ENCODE results near the gene FIS1.
A peak's percentile ranks its signal among the peaks of the same experiment; 100 is the strongest.

Gene FIS1

GRCh38 chr7:101237206-101238067, 7.4 kb downstream of the FIS1 start, which contains the start of gene CLDN15:
Gene CLDN15, minus strand, starts transcription at chr7:101237802. Its CDS starts 221 bp downstream, at chr7:101237581.
- no peak for DNase-seq (ENCODE audit: low read depth, low spot score)
- no peak within 1 kb of the TSS for H3K4me3 ChIP-seq (ENCODE audit: low read length)

- DNase-seq (ENCODE audit: low read depth, low spot score), result no peak
- H3K4me3 ChIP-seq (ENCODE audit: low read length), result no peak overlapping the region
Observed at GRCh38 chr7:101236292-101236835, 8.5 kb downstream of the FIS1 start.

- no peak for DNase-seq (ENCODE audit: low read depth, low spot score)
- no peak overlapping the region for H3K4me3 ChIP-seq (ENCODE audit: low read length)
Observed at GRCh38 chr7:101235522-101235921, 9.4 kb downstream of the FIS1 start.

- no peak for DNase-seq (ENCODE audit: low read depth, low spot score)
- no peak overlapping the region for H3K4me3 ChIP-seq (ENCODE audit: low read length)
Observed at GRCh38 chr7:101235050-101235449, 9.8 kb downstream of the FIS1 start.

- DNase-seq (ENCODE audit: low read depth, low spot score), result no peak
- H3K4me3 ChIP-seq (ENCODE audit: low read length), result no peak overlapping the region
Observed at GRCh38 chr7:101234636-101235035, 10.2 kb downstream of the FIS1 start.

- no peak for DNase-seq (ENCODE audit: low read depth, low spot score)
- no peak overlapping the region for H3K4me3 ChIP-seq (ENCODE audit: low read length)
Observed at GRCh38 chr7:101233907-101234547, 10.9 kb downstream of the FIS1 start.

GRCh38 chr7:101232141-101232850, 12.6 kb downstream of the FIS1 start:
- H3K4me3 ChIP-seq (ENCODE audit: low read length), result no peak overlapping the region
- DNase-seq (ENCODE audit: low read depth, low spot score), result no peak

GRCh38 chr7:101231644-101232043, 13.2 kb downstream of the FIS1 start:
- H3K4me3 ChIP-seq (ENCODE audit: low read length), result no peak overlapping the region
- no peak for DNase-seq (ENCODE audit: low read depth, low spot score)

- no peak for DNase-seq (ENCODE audit: low read depth, low spot score)
- no peak overlapping the region for H3K4me3 ChIP-seq (ENCODE audit: low read length)
Observed at GRCh38 chr7:101226721-101227120, 18.2 kb downstream of the FIS1 start.

GRCh38 chr7:101225650-101226049, 19.2 kb downstream of the FIS1 start:
- H3K4me3 ChIP-seq (ENCODE audit: low read length), result no peak overlapping the region
- no peak for DNase-seq (ENCODE audit: low read depth, low spot score)

- no peak for DNase-seq (ENCODE audit: low read depth, low spot score)
- no peak overlapping the region for H3K4me3 ChIP-seq (ENCODE audit: low read length)
Observed at GRCh38 chr7:101223528-101223927, 21.4 kb downstream of the FIS1 start.

GRCh38 chr7:101222275-101222830, 22.5 kb downstream of the FIS1 start:
- DNase-seq (ENCODE audit: low read depth, low spot score), result no peak

GRCh38 chr7:101220295-101220694, 24.6 kb downstream of the FIS1 start:
- no peak overlapping the region for H3K4me3 ChIP-seq (ENCODE audit: low read length)
- no peak for DNase-seq (ENCODE audit: low read depth, low spot score)

More at GRCh38 chr7:101222275-101222830, 22.5 kb downstream of the FIS1 start:
- no peak overlapping the region for H3K4me3 ChIP-seq (ENCODE audit: low read length)

- DNase-seq (ENCODE audit: low read depth, low spot score), result no peak
- H3K4me3 ChIP-seq (ENCODE audit: low read length), result peak overlapping the region; percentile 94
Observed at GRCh38 chr7:101218236-101219125, 26.4 kb downstream of the FIS1 start.

GRCh38 chr7:101217388-101218235, 27.3 kb downstream of the FIS1 start, which contains the start of the genes PLOD3 and ZNHIT1:
Gene PLOD3, minus strand, starts transcription at chr7:101217581. Its CDS starts 307 bp downstream, at chr7:101217274.
Gene ZNHIT1, plus strand, starts transcription at chr7:101218165. Its CDS starts 31 bp downstream, at chr7:101218196.
- H3K4me3 ChIP-seq (ENCODE audit: low read length), result peak within 1 kb of the TSS; percentile 94
- DNase-seq (ENCODE audit: low read depth, low spot score), result peak; percentile 97

GRCh38 chr7:101216860-101217387, 28.0 kb downstream of the FIS1 start:
- DNase-seq (ENCODE audit: low read depth, low spot score), result no peak
- peak overlapping the region; percentile 94 for H3K4me3 ChIP-seq (ENCODE audit: low read length)

All from Jurkat, Clone E6-1 (cell line).